GM12801 (cell line): ENCODE measurements around the gene TAS2R14.

Experiments used
- CTCF ChIP-seq: IDR thresholded peaks from one replicate; pipeline ENCODE4 v1.5.1; 2011; ENCODE audit warnings: control low read depth; ENCODE audit not compliant: insufficient read length; ENCODE audit errors: extremely low read depth

TAS2R14 gene

GRCh38 chr12:10904686-10905085, 34.4 kb downstream of the TAS2R14 start:
- TF ChIP-seq CTCF, result no peak

DNA sequence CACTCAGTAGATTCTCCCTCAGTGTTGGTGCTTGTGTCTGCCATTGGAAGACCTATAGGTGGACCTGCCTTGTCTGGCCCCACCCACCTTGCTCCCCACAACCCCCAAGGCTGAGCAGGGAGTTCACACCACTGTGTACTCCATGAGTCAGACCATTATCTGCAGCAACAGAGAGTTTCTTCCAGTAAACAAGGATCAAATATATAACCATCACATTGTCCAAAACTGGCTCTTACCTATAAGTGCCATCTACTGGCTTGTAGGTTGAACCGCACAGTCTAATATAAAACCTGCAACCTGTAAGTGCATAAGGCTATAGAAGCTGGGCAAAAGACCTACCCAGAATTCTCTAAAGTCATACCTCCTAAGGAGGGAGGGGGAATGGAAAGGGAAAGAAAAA, 37.6 kb downstream of the TAS2R14 start:
- TF ChIP-seq CTCF, result no peak

DNA sequence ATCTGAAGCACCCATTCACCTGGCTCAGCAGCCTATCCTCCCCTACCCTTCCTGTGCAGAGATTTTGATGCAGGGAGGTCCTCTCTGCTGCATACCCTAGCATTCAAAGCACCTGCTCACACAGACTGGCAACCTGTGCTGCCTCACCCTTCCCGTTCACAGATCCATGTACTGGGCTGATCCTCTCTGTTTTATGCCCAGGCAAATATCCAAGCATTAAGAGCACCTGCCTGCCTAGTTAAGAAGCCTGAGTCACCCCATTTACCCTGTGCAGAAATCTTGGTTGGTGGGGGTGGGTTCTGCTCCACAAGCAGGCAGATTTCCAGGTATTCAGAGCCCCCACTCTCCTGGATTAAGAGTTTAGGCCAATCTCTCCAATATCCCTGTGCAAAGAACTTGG, 38.1 kb downstream of the TAS2R14 start:
- no peak for TF ChIP-seq CTCF

- no peak for TF ChIP-seq CTCF
These were observed 38.5 kb downstream of the TAS2R14 start for GRCh38 chr12:10900530-10900929.

GRCh38 chr12:10896854-10897253, 42.2 kb downstream of the TAS2R14 start:
- no peak for TF ChIP-seq CTCF

DNA sequence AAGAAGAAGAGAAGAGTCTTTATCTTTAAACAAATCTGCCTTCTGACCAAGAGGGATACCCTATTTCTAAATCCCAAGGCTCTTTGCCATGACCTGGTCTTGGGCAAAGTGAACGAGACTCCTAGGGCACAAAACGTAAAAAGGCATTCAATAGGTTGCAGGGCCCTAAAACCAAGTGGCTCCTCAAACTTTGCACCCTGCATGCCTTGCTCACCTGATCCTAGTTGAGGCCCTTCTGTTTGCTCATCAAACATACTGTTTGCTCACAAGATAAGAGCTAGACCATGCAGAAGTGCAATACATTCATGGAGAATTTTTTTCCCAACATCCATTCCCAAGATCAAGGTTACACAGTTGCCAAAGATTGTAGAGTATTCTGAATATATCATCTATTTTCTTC, 47.1 kb downstream of the TAS2R14 start:
- TF ChIP-seq CTCF, result no peak

DNA sequence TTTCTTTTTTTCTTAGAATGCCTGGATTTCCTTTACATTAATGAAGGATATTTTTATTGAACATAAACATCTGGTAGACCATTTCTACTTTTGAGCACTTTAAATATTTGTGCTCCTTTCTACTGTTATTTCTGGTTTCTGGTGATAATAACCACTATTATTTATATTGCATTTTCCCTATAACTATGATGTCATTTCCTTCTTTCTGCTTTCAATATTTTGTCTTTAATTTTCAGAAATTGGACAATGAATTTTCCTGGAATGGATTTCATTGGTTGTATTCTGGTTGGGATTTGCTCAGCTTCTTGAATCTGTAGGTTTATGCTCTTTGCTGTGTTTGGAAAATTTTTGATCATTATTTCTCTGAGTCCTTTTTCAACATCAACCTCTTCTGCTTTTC, 49.8 kb downstream of the TAS2R14 start:
- TF ChIP-seq CTCF, result no peak
